Measurements from ENCODE around the gene CFAP141. TPM values are rescaled to one million over a fixed set of nuclear protein-coding genes. Genes with fewer than 3 reads are reported as not detected.

The CFAP141 gene
- total and polyA plus RNA-seq, 4 donors: 3.2 to 8.4 (median 4.6) TPM

DNA sequence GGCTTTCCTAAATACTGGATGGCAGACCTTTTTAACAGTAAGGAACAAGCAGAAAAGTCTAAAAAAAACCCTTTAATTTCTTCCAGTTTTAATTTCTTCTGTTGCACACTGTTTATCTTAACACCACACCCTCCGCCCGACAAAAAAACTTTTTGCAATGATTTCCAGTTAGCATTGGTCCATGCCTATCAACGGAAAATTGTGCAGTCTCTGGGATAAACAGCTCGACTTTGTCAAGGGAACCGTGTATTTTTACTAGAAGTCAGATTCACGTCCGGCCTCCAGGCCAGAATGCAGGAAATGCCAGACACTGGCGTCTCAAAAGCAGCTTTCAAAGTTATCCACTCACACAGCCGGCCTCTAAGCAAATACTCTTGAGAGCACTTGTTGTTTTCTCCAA lies 50.9 kb downstream of the CFAP141 start:
- H3K36me3 ChIP-seq (ENCODE audit: control insufficient read depth in 4 of 4, insufficient read depth in 4 of 4, low read length in 4 of 4): peaks cover 6 to 14% (median 10%) of the 10 kb centered on the region in 4 donors
- H3K9ac ChIP-seq (ENCODE audit: insufficient read depth in 1 of 2, low read length in 2 of 2): peak overlapping the region in 1 of 2 donors; percentile 53
- DNase-seq (peak; percentile 74 to 86 (median 84)), ATAC-seq (ENCODE audit: insufficient read depth, low FRiP score) (peak; percentile 13)
- TF ChIP-seq, protein P1, sequence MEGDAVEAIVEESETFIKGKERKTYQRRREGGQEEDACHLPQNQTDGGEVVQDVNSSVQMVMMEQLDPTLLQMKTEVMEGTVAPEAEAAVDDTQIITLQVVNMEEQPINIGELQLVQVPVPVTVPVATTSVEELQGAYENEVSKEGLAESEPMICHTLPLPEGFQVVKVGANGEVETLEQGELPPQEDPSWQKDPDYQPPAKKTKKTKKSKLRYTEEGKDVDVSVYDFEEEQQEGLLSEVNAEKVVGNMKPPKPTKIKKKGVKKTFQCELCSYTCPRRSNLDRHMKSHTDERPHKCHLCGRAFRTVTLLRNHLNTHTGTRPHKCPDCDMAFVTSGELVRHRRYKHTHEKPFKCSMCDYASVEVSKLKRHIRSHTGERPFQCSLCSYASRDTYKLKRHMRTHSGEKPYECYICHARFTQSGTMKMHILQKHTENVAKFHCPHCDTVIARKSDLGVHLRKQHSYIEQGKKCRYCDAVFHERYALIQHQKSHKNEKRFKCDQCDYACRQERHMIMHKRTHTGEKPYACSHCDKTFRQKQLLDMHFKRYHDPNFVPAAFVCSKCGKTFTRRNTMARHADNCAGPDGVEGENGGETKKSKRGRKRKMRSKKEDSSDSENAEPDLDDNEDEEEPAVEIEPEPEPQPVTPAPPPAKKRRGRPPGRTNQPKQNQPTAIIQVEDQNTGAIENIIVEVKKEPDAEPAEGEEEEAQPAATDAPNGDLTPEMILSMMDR (IDR thresholded peaks at IDR 0.05; ENCODE audit: control extremely low read depth, extremely low read depth): no peak
- 13% methylated on average over 9 of the region's 9 CpGs for WGBS, 2 donors
- H3K9me3 ChIP-seq (ENCODE audit: control insufficient read depth in 4 of 4, insufficient read depth in 3 of 4, low read length in 3 of 4): no peaks in the 10 kb centered on the region
- no peak overlapping the region for H3K4me3 ChIP-seq
- no peaks in the 10 kb centered on the region for H3K27me3 ChIP-seq (ENCODE audit: control insufficient read depth in 3 of 3, insufficient read depth in 3 of 3, low read length in 2 of 3)
- peaks cover 0 to 13% (median 0%) of the 10 kb centered on the region in 5 donors for H3K4me1 ChIP-seq (ENCODE audit: control insufficient read depth in 5 of 5, insufficient read depth in 5 of 5, low read length in 5 of 5)
- peak overlapping the region in 1 of 2 donors; percentile 88 for H3K27ac ChIP-seq (ENCODE audit: low read depth in 1 of 2, low read length in 1 of 2)

DNA sequence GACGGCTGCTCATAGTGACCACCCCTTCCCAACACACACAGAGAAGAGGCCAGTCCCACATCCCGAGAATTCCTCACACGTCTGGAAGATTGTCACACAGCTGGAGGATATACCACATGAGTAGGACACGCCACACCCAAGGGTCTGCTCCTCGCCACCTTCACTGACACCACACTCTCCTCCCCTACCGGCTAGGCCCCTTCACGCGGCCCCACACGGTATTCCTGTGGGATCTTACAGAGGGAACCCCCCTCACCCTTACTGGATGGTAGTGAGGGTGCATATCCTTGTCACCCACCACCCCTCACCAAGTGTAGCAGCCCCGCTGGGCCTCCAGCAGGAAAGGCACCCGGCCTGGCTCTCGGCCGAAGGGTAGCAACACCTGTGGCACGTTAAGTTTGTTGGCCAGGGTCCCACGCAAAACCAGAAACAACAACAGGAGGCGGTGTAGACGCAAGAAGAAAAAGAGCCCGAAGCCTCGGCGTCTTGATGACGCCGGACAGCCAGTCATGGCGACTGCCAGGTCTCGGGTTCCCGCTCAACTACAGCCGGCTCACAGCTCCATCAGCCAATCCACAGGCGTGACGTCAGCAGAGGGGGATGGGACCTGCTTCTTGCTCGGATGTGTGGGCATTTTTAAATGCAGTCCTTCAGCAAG lies 51.5 kb downstream of the CFAP141 start, which contains the start of gene NUP210L:
TSS of gene NUP210L (minus strand) at position 540 of the 658 bp plus-strand sequence.
- Histone ChIP-seq H3K4me1 (ENCODE audit: control insufficient read depth in 5 of 5, insufficient read depth in 5 of 5, low read length in 5 of 5) (peaks cover 0 to 13% (median 0%) of the 10 kb centered on the region in 5 donors), H3K27ac (ENCODE audit: low read depth in 1 of 2, low read length in 1 of 2) (peak within 1 kb of the TSS in 1 of 2 donors; percentile 88), H3K27me3 (ENCODE audit: control insufficient read depth in 3 of 3, insufficient read depth in 3 of 3, low read length in 2 of 3) (no peaks in the 10 kb centered on the region), H3K36me3 (ENCODE audit: control insufficient read depth in 4 of 4, insufficient read depth in 4 of 4, low read length in 4 of 4) (peaks cover 5 to 9% (median 7%) of the 10 kb centered on the region in 4 donors), H3K9ac (ENCODE audit: insufficient read depth in 1 of 2, low read length in 2 of 2) (peak within 1 kb of the TSS in 1 of 2 donors; percentile 53), H3K9me3 (ENCODE audit: control insufficient read depth in 4 of 4, insufficient read depth in 3 of 4, low read length in 3 of 4) (no peaks in the 10 kb centered on the region), H3K4me3 (no peak within 1 kb of the TSS)
- TF ChIP-seq, protein P1 (IDR thresholded peaks at IDR 0.05; ENCODE audit: control extremely low read depth, extremely low read depth): no peak
- DNase-seq (peak; percentile 77 to 85 (median 82)), ATAC-seq (ENCODE audit: insufficient read depth, low FRiP score) (peak; percentile 56)
- WGBS, 2 donors: 63 to 76% methylated on average over 29 of the region's 29 CpGs

DNA sequence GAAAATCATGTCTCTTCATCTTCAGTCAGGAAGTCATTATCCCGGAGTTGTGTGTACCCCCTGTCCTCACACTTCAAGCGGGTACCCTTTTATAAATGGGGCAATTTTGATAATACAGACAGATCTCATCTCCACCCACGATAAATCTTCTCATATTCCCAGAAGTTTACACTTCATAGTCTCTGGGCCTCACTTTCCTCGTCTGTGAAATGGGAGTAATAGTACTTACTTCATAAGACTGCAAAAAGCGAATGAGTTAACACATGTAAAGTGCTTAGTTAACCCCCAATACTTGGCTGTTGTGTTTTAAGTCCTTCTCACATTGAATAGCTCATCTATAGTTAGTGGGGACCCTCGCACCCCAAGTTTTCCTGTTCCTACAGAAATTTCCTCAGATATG lies 52.1 kb downstream of the CFAP141 start:
- 90 to 93% methylated on average over 6 of the region's 6 CpGs for WGBS, 2 donors
- H3K27ac ChIP-seq (ENCODE audit: low read depth in 1 of 2, low read length in 1 of 2): peak overlapping the region in 1 of 2 donors; percentile 88
- H3K9ac ChIP-seq (ENCODE audit: insufficient read depth in 1 of 2, low read length in 2 of 2): no peak overlapping the region

More for the DNA sequence above, 52.1 kb downstream of the CFAP141 start:
- Histone ChIP-seq H3K4me3 (no peak overlapping the region), H3K9me3 (ENCODE audit: control insufficient read depth in 4 of 4, insufficient read depth in 3 of 4, low read length in 3 of 4) (no peaks in the 10 kb centered on the region), H3K4me1 (ENCODE audit: control insufficient read depth in 5 of 5, insufficient read depth in 5 of 5, low read length in 5 of 5) (peaks cover 0 to 13% (median 0%) of the 10 kb centered on the region in 5 donors), H3K36me3 (ENCODE audit: control insufficient read depth in 4 of 4, insufficient read depth in 4 of 4, low read length in 4 of 4) (peaks cover 0 to 7% (median 5%) of the 10 kb centered on the region in 4 donors), H3K27me3 (ENCODE audit: control insufficient read depth in 3 of 3, insufficient read depth in 3 of 3, low read length in 2 of 3) (no peaks in the 10 kb centered on the region)
- ATAC-seq (ENCODE audit: insufficient read depth, low FRiP score) (no peak), DNase-seq (no peak)
- TF ChIP-seq, protein P1 (IDR thresholded peaks at IDR 0.05; ENCODE audit: control extremely low read depth, extremely low read depth): no peak

Data from lung (tissue), 12 donors.